Stomach (tissue), 4 donors: ENCODE data around the gene RBFOX1.

Experiments
- POLR2AphosphoS5 ChIP-seq, 3 donors: sonication (generic); formaldehyde crosslinking; IDR thresholded peaks; one replicate each; pipeline ENCODE4 v1.6.1; 2016; ENCODE audit warnings: antibody characterized with exemption in 3 of 3
- TF ChIP-seq, protein P1 (sequence below), 7 experiments: fragments of 450-650 bp in 4 of 7; fragments of 200-600 bp in 3 of 7; sonication (generic) in 3 of 7; IDR thresholded peaks; one replicate each; pipeline ENCODE4 v1.5.1; 2016 to 2019; ENCODE audit warnings: antibody characterized with exemption in 7 of 7, control low read depth in 2 of 7, mild to moderate bottlenecking in 1 of 7

DNA sequence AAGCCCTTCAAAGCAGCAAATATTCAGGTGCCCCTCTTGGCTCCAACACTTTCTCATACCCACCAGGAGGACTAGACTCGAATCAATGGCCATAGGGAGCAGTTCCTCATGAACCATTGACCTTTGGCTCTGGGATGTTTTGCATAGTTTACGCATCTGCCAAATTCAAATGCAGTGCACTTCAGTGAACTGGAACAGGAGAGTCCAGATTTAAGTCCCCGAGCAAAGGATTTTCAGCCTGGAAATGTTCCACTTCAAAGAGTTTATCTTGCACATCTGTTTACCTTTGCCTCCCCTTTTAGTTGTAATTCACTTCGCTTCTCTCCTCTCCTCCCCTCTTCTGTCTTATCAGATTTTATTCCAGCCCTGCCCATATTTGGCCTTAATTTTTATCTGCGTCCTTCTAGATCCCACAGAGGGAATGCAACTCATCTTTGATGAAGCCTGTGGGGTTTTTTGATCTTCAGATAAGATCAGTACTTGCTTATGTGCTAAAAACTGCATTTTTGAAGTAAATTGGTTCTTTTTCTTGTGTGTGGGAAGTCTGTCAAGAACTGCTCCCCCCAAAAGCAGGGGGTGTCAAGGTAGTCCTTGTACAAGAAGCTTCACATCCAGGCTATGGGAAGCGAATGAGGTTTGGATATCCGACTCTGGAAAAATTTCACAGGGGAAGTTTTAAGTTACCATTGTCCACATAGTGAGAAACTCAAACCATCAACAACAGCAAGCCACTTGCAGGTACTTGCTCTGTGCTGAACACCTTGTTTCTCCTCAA lies 281.6 kb downstream of the RBFOX1 start:
- no peak for TF ChIP-seq POLR2AphosphoS5 (IDR thresholded peaks at IDR 0.05)
- TF ChIP-seq, protein P1, sequence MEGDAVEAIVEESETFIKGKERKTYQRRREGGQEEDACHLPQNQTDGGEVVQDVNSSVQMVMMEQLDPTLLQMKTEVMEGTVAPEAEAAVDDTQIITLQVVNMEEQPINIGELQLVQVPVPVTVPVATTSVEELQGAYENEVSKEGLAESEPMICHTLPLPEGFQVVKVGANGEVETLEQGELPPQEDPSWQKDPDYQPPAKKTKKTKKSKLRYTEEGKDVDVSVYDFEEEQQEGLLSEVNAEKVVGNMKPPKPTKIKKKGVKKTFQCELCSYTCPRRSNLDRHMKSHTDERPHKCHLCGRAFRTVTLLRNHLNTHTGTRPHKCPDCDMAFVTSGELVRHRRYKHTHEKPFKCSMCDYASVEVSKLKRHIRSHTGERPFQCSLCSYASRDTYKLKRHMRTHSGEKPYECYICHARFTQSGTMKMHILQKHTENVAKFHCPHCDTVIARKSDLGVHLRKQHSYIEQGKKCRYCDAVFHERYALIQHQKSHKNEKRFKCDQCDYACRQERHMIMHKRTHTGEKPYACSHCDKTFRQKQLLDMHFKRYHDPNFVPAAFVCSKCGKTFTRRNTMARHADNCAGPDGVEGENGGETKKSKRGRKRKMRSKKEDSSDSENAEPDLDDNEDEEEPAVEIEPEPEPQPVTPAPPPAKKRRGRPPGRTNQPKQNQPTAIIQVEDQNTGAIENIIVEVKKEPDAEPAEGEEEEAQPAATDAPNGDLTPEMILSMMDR (IDR thresholded peaks at IDR 0.05): no peak
